Measurements from ENCODE around the gene ISL1.
A peak's percentile ranks its signal among the peaks of the same experiment; 100 is the strongest.

ISL1 gene

GRCh38 chr5:51385216-51385615 lies 2.0 kb downstream of the ISL1 start:
- no peak for DNase-seq (ENCODE audit: low read depth)
- H3K4me3 ChIP-seq (ENCODE audit: low read depth, low read length): no peak overlapping the region

- peak overlapping the region; percentile 7 for H3K4me3 ChIP-seq (ENCODE audit: low read depth, low read length)
- DNase-seq (ENCODE audit: low read depth): no peak
Measured at GRCh38 chr5:51386916-51387883, 4.0 kb downstream of the ISL1 start.

GRCh38 chr5:51387884-51388275 lies 4.6 kb downstream of the ISL1 start:
- DNase-seq (ENCODE audit: low read depth): no peak
- H3K4me3 ChIP-seq (ENCODE audit: low read depth, low read length): no peak overlapping the region

GRCh38 chr5:51388488-51389287 lies 5.4 kb downstream of the ISL1 start:
- DNase-seq (ENCODE audit: low read depth): no peak
- no peak overlapping the region for H3K4me3 ChIP-seq (ENCODE audit: low read depth, low read length)

GRCh38 chr5:51389288-51389576 lies 6.0 kb downstream of the ISL1 start:
- no peak overlapping the region for H3K4me3 ChIP-seq (ENCODE audit: low read depth, low read length)
- no peak for DNase-seq (ENCODE audit: low read depth)

- H3K4me3 ChIP-seq (ENCODE audit: low read depth, low read length): peak overlapping the region; percentile 26
- no peak for DNase-seq (ENCODE audit: low read depth)
Measured at GRCh38 chr5:51389577-51390463, 6.6 kb downstream of the ISL1 start.

- no peak overlapping the region for H3K4me3 ChIP-seq (ENCODE audit: low read depth, low read length)
Measured at GRCh38 chr5:51391175-51391574, 7.9 kb downstream of the ISL1 start.

GRCh38 chr5:51392689-51393199 lies 9.5 kb downstream of the ISL1 start:
- DNase-seq (ENCODE audit: low read depth): no peak
- no peak overlapping the region for H3K4me3 ChIP-seq (ENCODE audit: low read depth, low read length)

More at GRCh38 chr5:51391175-51391574, 7.9 kb downstream of the ISL1 start:
- no peak for DNase-seq (ENCODE audit: low read depth)

GRCh38 chr5:51394609-51395008 lies 11.4 kb downstream of the ISL1 start:
- no peak for DNase-seq (ENCODE audit: low read depth)
- no peak overlapping the region for H3K4me3 ChIP-seq (ENCODE audit: low read depth, low read length)

- no peak for DNase-seq (ENCODE audit: low read depth)
- no peak overlapping the region for H3K4me3 ChIP-seq (ENCODE audit: low read depth, low read length)
Measured at GRCh38 chr5:51395245-51395644, 12.0 kb downstream of the ISL1 start.

GRCh38 chr5:51395666-51396356 lies 12.6 kb downstream of the ISL1 start:
- no peak for DNase-seq (ENCODE audit: low read depth)
- H3K4me3 ChIP-seq (ENCODE audit: low read depth, low read length): no peak overlapping the region

GRCh38 chr5:51396797-51397196 lies 13.5 kb downstream of the ISL1 start:
- H3K4me3 ChIP-seq (ENCODE audit: low read depth, low read length): no peak overlapping the region
- no peak for DNase-seq (ENCODE audit: low read depth)

- no peak overlapping the region for H3K4me3 ChIP-seq (ENCODE audit: low read depth, low read length)
- no peak for DNase-seq (ENCODE audit: low read depth)
Measured at GRCh38 chr5:51397996-51398395, 14.7 kb downstream of the ISL1 start.

- no peak overlapping the region for H3K4me3 ChIP-seq (ENCODE audit: low read depth, low read length)
- no peak for DNase-seq (ENCODE audit: low read depth)
Measured at GRCh38 chr5:51398875-51399642, 15.8 kb downstream of the ISL1 start.

- H3K4me3 ChIP-seq (ENCODE audit: low read depth, low read length): no peak overlapping the region
- DNase-seq (ENCODE audit: low read depth): no peak
Measured at GRCh38 chr5:51399643-51400006, 16.4 kb downstream of the ISL1 start.

GRCh38 chr5:51404255-51404654 lies 21.0 kb downstream of the ISL1 start:
- no peak overlapping the region for H3K4me3 ChIP-seq (ENCODE audit: low read depth, low read length)
- no peak for DNase-seq (ENCODE audit: low read depth)

GRCh38 chr5:51411921-51412325 lies 28.7 kb downstream of the ISL1 start:
- no peak for DNase-seq (ENCODE audit: low read depth)
- H3K4me3 ChIP-seq (ENCODE audit: low read depth, low read length): no peak overlapping the region

GRCh38 chr5:51414516-51414915 lies 31.3 kb downstream of the ISL1 start:
- no peak for DNase-seq (ENCODE audit: low read depth)

More at GRCh38 chr5:51414516-51414915, 31.3 kb downstream of the ISL1 start:
- no peak overlapping the region for H3K4me3 ChIP-seq (ENCODE audit: low read depth, low read length)
